T-helper 1 cell treated with Interleukin-12 subunit alpha and Interleukin-12 subunit beta and Interleukin-4 antibody, amounts not matched to agents 30 ng/mL and 1 ng/mL, for 36 hours (primary cell): ENCODE data around the gene GPR151. TPM values are rescaled to one million over a fixed set of nuclear protein-coding genes. Genes with fewer than 3 reads are reported as not detected.

Experiments
- total RNA-seq: library from RNA; stranded (reverse); gene quantifications from 2 replicates; pipeline ENCODE4 v1.2.3, GENCODE V29; 2022

The GPR151 gene
- total RNA-seq, 1 donor from 2014 or later: not detected

Other genes with a start within 250 kb of the GPR151 start
- 0.15 TPM in 1 of 2 replicates, not detected in the other for gene POU4F3, start 177.4 kb downstream of the GPR151 start, total RNA-seq
- gene TCERG1, start 68.9 kb downstream of the GPR151 start, total RNA-seq: 93.3 and 105 TPM in 2 replicates